CD1c-positive myeloid dendritic cell (primary cell): ENCODE measurements around the gene CLCNKA.
"Not testable (repeated sequence)": the region's sequence is repeated elsewhere in the genome, so short reads cannot be mapped to it uniquely, and the experiment has no call there.

Experiments
- DNase-seq: peaks from one replicate; pipeline ENCODE4 v3.0.0-alpha.2; 2016; ENCODE audit errors: extremely low spot score

The CLCNKA gene

DNA sequence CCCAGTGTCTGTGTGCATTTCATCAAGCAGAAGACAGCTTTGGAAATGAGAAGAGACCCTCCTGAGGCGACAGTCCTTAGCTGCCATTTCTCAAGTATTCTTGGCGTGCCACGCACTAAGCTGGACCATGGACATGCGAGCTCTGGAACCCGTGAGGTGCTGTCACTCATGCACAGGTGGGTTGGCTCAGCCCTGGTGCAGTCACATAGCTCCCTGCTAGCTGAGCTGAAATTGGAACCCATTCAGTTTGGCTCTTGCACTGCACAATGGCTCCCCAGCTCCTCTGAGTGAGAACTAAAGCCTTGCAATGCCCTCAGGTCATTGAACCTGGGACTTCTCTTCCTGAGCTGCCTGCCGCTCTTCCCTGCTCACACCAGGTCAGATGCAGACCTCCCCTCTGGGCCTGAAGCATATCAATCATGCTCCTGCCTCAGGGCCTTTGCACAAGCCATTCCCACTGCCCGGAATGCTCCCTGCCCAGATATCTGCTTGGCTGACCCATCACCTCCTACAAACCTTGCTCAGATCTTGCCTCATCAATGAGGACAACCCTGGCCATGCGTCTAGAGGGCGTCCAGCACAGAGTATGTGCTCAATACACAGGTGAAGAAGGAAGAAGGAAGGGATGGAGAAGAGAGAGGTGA, 24.1 kb upstream of the CLCNKA start:
- no peak for DNase-seq

GRCh38 chr1:15998929-15999328, 22.9 kb upstream of the CLCNKA start:
- DNase-seq = no peak

DNA sequence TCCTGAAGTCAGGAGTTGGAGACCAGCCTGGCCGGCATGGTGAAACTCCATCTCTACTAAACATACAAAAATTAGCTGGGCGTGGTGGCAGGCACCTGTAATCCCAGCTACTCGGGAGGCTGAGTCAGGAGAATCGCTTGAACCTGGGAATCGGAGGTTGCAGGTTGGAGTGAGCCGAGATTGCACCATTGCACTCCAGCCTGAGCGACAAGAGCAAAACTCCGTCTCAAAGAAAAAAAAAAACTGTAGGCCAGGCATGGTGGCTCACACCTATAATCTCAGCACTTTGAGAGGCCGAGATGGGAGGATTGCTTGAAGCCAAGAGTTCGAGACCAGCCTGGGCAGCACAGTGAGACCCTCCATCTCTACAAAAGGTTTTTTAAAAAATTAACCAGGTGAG, 20.6 kb upstream of the CLCNKA start:
- not testable (repeated sequence) for DNase-seq

DNA sequence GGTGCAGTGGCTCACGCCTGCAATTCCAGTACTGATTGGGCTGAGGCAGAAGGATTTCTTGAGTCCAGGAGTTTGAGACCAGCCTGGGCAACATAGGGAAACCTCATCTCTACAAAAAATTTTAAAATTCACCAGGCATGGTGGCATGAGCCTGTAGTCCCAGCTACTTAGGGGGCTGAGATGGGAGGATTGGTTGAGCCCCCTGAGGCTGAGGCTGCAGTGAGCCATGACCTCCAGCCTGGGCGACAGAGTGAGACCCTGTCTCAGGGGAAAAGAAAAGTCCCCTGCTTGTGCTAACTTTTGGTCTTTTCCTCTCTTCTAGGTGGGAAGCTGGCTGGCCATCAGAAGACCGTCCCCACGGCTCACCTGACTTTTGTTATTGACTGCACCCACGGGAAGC, 16.2 kb upstream of the CLCNKA start:
- no peak for DNase-seq

DNA sequence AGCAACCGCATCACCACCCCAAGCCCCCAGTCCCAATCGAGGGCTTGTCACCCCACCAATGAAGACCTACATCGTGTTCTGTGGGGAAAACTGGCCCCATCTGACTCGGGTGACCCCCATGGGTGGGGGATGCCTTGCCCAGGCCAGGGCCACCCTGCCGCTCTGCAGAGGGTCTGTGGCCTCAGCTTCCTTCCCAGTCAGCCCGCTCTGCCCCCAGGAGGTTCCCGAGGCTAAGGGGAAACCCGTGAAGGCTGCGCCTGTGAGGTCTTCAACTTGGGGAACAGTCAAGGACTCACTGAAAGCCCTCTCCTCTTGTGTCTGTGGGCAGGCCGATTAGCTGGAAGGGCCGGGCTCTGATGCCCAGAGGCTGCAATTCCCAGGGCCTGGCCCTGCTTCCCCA, 15.8 kb upstream of the CLCNKA start:
- DNase-seq = no peak

DNA sequence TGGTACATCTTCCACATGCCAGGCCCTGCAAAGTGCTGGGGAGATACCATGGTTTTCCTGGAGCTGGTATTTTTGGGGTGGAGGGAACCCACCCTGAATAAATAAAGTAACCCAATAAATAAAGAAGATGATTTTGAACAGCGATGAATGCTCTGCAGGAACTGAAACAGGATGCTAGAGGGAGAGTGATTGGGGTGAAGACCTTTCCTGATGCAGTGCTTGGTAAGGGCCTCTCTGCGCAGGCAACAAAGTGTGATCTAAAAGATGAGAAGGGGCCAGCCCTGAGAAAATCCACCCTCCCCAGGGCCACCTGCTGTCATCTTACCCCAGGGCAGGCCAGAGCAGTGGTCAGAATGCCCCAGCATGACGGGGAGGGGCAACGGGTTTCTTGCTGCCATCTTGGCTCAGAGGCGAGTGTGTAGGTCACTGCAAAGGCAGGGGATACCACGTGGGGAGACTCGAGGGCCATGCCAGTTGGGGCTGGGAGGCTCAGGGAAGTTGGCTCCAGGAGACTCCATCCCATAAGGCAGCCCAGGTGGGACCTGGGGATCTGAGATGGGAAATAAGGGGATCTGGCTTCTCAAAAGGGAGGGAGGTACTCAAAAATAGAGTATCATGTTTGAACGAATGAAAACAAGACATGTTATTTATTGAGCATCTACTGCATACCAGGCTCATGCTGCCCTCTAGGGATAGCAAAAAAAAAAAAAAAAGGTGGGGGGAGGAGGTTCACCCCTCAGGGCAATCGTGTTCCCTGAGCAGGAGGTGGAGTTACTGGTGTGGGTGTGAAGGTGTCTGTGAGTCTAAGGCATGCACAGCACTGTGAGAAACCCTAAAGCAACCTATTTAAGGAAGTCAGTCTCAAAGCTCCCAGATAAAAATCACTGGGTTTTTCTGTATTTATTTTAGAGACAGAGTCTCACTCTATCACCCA, 15.0 kb upstream of the CLCNKA start:
- DNase-seq = no peak

GRCh38 chr1:16007671-16008341, 14.0 kb upstream of the CLCNKA start:
- no peak for DNase-seq

- DNase-seq = peak; percentile 84
These were observed 12.8 kb upstream of the CLCNKA start for GRCh38 chr1:16009030-16009460.

GRCh38 chr1:16009678-16010077, 12.2 kb upstream of the CLCNKA start:
- no peak for DNase-seq

DNA sequence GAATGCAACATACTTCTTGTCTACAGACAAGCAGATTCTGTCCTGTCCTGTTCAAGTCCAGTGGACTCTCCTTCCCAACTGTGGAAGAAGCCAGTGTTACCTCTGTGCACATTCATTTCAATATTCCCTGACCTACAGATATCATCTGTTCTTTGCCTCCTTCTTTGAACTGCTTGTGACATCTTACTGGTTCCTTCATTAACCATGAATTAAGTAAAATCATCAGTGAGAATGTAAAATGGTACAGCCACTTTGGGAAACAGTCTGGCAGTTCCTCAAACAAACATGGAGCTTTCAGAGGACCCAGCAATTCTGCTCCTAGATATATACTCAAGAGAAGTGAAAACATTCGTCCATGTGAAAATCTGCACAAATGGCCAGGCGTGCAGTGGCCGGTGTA, 11.0 kb upstream of the CLCNKA start:
- no peak for DNase-seq

GRCh38 chr1:16011936-16012589, 9.8 kb upstream of the CLCNKA start:
- DNase-seq = no peak

- peak; percentile 49 for DNase-seq
These were observed 9.1 kb upstream of the CLCNKA start for GRCh38 chr1:16012590-16013219.

- peak; percentile 55 for DNase-seq
These were observed 8.5 kb upstream of the CLCNKA start for GRCh38 chr1:16013220-16013907.

DNA sequence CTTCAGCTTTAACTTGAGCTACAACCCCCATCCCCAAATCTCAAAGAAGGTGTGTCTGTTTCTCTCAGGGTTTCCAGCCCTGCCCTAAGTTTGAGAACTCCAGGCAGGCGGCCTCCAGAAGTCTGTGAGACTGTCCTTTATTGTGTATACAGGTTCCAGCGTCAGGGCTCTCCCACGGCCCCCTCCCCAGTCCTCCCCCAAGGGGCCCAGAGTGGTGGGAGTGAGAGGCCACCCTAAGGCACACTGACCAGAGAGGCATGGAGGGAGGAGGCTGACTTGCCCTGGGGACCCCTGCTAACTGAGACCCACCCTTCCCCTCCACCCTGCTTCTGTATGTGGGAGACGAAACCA, 8.0 kb upstream of the CLCNKA start:
- no peak for DNase-seq

DNA sequence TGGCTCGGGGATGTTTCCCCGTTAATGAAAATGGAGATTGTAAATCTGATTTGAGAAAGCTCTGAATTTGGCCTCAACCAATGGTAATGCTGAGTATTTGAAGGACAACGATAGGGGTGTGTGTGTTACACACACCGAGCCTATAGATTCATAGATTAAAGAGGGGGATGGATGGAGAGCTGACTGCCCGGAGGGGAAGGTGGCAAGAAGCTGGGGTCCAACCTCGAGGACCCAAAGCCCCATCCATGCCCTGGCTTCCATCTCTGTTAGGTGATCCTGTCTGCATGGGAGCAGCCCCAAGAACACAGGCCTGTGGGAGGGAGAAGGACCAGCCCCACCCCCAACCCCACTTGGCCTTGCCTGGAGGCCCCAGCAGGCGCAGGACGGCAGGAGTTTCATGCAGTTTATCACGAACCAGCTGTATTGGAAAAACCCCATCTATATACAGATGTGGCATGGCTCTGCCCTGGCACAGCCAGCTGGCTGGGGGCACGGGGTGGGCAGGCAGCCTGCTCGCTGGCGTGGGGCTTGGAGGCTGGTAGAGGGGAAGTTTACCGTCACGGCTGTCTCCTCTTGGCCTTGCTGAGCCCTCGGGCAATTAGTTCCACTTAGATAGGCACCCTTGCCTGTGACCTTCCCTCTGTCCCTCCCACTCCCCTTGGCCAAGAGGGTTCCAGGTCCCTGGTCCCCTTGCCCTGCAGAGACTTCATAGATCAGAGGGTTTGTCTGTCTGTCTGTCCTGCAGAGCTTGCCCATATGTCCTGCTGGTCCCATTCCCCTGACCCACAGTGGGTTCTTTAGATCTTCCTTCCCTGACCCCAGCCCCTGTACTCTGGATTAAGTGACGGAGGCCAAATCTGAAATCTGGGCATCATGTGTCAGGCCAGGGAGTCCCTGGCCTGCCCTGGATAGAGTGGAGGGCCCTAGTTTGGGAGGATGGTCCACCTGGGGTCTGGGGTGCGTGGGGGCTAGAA, 7.0 kb upstream of the CLCNKA start:
- DNase-seq = peak; percentile 8

DNA sequence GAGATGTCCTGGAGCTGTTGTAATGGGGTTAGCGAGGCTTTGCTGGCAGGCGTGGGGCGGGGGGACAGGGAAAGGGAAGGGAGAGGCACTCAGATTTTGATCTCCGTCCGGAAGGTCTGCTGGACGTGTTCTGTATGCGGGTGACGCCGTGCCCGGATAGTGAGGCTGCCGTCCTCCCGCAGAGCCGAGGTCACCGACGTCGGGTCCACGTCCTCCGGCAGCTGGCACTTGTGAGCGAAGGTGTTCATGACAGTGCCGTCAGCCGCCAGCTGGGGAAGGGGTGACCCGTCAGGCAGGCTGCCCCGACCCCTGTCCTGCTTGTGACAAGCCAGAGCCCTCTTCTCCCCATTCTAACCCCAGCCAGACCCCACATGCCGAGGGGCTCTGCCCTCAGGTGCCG, 6.3 kb upstream of the CLCNKA start:
- no peak for DNase-seq

- DNase-seq = no peak
These were observed 5.6 kb upstream of the CLCNKA start for GRCh38 chr1:16015960-16016901.

DNA sequence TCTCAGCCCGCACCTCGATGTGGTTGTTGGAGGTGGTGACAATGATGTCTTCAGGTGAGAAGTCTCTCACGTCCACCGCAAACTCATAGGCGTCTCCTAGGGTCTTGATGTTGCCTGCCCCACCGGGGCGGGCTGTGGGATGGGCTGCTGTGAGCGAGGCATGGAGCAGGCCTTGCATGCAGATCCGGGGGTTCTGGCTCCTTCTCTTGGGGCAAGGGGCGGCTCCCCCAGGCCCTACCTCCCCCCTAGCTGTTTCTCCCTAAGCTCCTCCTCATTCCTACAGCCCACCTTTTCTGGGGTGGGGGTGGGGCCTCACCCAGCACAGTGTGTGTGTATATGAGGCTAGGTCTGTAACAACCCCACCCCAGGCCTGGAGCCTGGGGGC, 4.8 kb upstream of the CLCNKA start:
- DNase-seq = no peak
